WTC11 (cell line): ENCODE measurements around the gene DBN1.

Source experiments
- ELF4 ChIP-seq: sonication (generic); formaldehyde crosslinking; IDR thresholded peaks from 2 replicates; pipeline ENCODE4 v1.8.1; 2022; ENCODE audit warnings: low read depth, mild to moderate bottlenecking, moderate library complexity, missing genetic modification reagents
- FOXJ3 ChIP-seq: sonication (generic); formaldehyde crosslinking; IDR thresholded peaks from 2 replicates; pipeline ENCODE4 v1.9.0; 2021; ENCODE audit warnings: missing genetic modification reagents, mild to moderate bottlenecking, borderline replicate concordance
- IRF2 ChIP-seq: sonication (generic); formaldehyde crosslinking; IDR thresholded peaks from 2 replicates; pipeline ENCODE4 v1.8.0; 2022; ENCODE audit warnings: low read depth, missing genetic modification reagents, borderline replicate concordance
- SOX15 ChIP-seq: fragments of 250-450 bp; sonication (Bioruptor Pico); IDR thresholded peaks from 2 replicates; pipeline ENCODE4 v1.9.0; 2021; ENCODE audit warnings: mild to moderate bottlenecking
- TEAD1 ChIP-seq: sonication (generic); formaldehyde crosslinking; IDR thresholded peaks from 2 replicates; pipeline ENCODE4 v1.8.0; 2022; ENCODE audit warnings: mild to moderate bottlenecking, missing genetic modification reagents
- TEAD4 ChIP-seq: sonication (generic); formaldehyde crosslinking; IDR thresholded peaks from 2 replicates; pipeline ENCODE4 v1.8.0; 2022; ENCODE audit warnings: mild to moderate bottlenecking, missing genetic modification reagents
- ZBTB21 ChIP-seq: sonication (generic); formaldehyde crosslinking; IDR thresholded peaks from 2 replicates; pipeline ENCODE4 v1.8.1; 2023; ENCODE audit warnings: mild to moderate bottlenecking, missing genetic modification reagents, borderline replicate concordance
- ZNF263 ChIP-seq: sonication (generic); formaldehyde crosslinking; IDR thresholded peaks from 2 replicates; pipeline ENCODE4 v1.8.1; 2022; ENCODE audit warnings: low read depth, mild to moderate bottlenecking, moderate library complexity, missing genetic modification reagents
- TF ChIP-seq, protein P1 (sequence below): fragments of 200-600 bp; IDR thresholded peaks from 2 replicates; pipeline ENCODE4 v1.8.0; 2022; ENCODE audit warnings: antibody characterized with exemption
- TF ChIP-seq, protein P2 (sequence below): sonication (generic); formaldehyde crosslinking; IDR thresholded peaks from 2 replicates; pipeline ENCODE4 v1.8.1; 2023; ENCODE audit warnings: mild to moderate bottlenecking, missing genetic modification reagents, borderline replicate concordance
- TF ChIP-seq, protein P3 (sequence below): sonication (generic); formaldehyde crosslinking; IDR thresholded peaks from 2 replicates; pipeline ENCODE4 v1.8.0; 2023; ENCODE audit warnings: missing genetic modification reagents, mild to moderate bottlenecking, borderline replicate concordance

DNA sequence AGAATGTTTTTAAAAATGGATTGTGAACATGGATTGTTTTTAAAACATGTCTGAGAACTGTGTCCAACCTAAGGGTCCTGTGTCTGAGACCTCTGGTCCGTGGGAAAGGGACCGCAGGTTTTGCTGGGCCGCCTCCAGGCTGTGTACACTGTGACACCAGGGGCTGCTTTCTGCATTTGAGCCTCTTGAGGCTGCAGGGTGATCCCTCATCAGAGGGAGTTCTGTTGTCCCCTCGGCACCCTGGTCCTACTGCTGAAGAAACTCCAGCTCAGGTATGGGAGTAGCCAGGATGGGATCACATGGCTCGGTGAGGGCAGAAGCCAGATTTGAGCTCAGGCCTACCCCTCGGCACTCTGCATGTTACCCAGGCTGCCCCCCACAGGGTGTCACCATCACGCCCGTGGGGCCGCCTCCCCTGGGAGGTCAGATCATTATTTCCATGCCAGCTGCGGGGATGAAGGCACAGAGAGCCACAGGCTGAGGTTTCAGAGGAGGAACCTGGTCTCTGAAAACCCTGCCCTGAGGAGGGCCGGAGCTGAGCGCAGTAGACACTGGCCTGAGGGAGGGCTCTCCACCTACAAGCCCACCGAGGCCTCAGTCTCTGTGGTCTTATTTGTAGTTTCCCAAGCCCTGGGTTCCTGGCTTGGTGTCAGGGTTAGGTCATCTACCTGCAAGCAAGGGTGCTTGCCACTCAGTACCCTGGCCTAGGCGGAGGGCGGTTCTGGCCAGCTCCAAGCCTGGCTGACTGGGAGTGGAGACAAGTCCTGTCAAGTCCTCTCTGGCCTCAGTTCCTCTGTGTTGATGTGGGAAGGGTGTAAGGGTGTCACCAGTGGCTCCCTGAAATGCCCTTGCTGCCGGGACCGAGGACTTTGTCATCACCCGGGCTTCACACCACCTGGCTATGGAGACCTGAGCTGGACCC is 24.0 kb downstream of the DBN1 start:
- TF ChIP-seq, protein P1, sequence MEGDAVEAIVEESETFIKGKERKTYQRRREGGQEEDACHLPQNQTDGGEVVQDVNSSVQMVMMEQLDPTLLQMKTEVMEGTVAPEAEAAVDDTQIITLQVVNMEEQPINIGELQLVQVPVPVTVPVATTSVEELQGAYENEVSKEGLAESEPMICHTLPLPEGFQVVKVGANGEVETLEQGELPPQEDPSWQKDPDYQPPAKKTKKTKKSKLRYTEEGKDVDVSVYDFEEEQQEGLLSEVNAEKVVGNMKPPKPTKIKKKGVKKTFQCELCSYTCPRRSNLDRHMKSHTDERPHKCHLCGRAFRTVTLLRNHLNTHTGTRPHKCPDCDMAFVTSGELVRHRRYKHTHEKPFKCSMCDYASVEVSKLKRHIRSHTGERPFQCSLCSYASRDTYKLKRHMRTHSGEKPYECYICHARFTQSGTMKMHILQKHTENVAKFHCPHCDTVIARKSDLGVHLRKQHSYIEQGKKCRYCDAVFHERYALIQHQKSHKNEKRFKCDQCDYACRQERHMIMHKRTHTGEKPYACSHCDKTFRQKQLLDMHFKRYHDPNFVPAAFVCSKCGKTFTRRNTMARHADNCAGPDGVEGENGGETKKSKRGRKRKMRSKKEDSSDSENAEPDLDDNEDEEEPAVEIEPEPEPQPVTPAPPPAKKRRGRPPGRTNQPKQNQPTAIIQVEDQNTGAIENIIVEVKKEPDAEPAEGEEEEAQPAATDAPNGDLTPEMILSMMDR: no peak
- TF ChIP-seq, protein P2, sequence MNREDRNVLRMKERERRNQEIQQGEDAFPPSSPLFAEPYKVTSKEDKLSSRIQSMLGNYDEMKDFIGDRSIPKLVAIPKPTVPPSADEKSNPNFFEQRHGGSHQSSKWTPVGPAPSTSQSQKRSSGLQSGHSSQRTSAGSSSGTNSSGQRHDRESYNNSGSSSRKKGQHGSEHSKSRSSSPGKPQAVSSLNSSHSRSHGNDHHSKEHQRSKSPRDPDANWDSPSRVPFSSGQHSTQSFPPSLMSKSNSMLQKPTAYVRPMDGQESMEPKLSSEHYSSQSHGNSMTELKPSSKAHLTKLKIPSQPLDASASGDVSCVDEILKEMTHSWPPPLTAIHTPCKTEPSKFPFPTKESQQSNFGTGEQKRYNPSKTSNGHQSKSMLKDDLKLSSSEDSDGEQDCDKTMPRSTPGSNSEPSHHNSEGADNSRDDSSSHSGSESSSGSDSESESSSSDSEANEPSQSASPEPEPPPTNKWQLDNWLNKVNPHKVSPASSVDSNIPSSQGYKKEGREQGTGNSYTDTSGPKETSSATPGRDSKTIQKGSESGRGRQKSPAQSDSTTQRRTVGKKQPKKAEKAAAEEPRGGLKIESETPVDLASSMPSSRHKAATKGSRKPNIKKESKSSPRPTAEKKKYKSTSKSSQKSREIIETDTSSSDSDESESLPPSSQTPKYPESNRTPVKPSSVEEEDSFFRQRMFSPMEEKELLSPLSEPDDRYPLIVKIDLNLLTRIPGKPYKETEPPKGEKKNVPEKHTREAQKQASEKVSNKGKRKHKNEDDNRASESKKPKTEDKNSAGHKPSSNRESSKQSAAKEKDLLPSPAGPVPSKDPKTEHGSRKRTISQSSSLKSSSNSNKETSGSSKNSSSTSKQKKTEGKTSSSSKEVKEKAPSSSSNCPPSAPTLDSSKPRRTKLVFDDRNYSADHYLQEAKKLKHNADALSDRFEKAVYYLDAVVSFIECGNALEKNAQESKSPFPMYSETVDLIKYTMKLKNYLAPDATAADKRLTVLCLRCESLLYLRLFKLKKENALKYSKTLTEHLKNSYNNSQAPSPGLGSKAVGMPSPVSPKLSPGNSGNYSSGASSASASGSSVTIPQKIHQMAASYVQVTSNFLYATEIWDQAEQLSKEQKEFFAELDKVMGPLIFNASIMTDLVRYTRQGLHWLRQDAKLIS (CRISPR knock-in tag): no peak
- no peak for TF ChIP-seq TEAD4 (CRISPR knock-in tag)
- no peak for TF ChIP-seq ELF4 (CRISPR knock-in tag)
- no peak for TF ChIP-seq ZBTB21 (CRISPR knock-in tag)
- TF ChIP-seq SOX15 (CRISPR knock-in tag): no peak
- TF ChIP-seq IRF2 (CRISPR knock-in tag): no peak
- no peak for TF ChIP-seq TEAD1 (CRISPR knock-in tag)
- TF ChIP-seq ZNF263 (CRISPR knock-in tag): no peak
- no peak for TF ChIP-seq FOXJ3
- TF ChIP-seq, protein P3, sequence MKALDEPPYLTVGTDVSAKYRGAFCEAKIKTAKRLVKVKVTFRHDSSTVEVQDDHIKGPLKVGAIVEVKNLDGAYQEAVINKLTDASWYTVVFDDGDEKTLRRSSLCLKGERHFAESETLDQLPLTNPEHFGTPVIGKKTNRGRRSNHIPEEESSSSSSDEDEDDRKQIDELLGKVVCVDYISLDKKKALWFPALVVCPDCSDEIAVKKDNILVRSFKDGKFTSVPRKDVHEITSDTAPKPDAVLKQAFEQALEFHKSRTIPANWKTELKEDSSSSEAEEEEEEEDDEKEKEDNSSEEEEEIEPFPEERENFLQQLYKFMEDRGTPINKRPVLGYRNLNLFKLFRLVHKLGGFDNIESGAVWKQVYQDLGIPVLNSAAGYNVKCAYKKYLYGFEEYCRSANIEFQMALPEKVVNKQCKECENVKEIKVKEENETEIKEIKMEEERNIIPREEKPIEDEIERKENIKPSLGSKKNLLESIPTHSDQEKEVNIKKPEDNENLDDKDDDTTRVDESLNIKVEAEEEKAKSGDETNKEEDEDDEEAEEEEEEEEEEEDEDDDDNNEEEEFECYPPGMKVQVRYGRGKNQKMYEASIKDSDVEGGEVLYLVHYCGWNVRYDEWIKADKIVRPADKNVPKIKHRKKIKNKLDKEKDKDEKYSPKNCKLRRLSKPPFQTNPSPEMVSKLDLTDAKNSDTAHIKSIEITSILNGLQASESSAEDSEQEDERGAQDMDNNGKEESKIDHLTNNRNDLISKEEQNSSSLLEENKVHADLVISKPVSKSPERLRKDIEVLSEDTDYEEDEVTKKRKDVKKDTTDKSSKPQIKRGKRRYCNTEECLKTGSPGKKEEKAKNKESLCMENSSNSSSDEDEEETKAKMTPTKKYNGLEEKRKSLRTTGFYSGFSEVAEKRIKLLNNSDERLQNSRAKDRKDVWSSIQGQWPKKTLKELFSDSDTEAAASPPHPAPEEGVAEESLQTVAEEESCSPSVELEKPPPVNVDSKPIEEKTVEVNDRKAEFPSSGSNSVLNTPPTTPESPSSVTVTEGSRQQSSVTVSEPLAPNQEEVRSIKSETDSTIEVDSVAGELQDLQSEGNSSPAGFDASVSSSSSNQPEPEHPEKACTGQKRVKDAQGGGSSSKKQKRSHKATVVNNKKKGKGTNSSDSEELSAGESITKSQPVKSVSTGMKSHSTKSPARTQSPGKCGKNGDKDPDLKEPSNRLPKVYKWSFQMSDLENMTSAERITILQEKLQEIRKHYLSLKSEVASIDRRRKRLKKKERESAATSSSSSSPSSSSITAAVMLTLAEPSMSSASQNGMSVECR (CRISPR knock-in tag): no peak
